H9 (cell line): ENCODE data around the gene DNMT3B. TPM values are rescaled to one million over a fixed set of nuclear protein-coding genes. Genes with fewer than 3 reads are reported as not detected.

ENCODE experiments used
- DNase-seq: peaks from one replicate; pipeline ENCODE4 v3.0.0-alpha.2; 2017
- H2AFZ ChIP-seq: one replicate; pipeline ENCODE4 v1.6.1; 2013; ENCODE audit warnings: mild to moderate bottlenecking, low read length, control low read depth, moderate library complexity
- H2AK5ac ChIP-seq: 2 replicates; pipeline ENCODE4 v1.6.1; 2013; ENCODE audit warnings: low read length, control low read depth, mixed read lengths; ENCODE audit not compliant: insufficient read length
- H2BK120ac ChIP-seq: one replicate; pipeline ENCODE4 v1.6.1; 2013; ENCODE audit warnings: low read depth, mild to moderate bottlenecking, low read length, control low read depth, inconsistent platforms; ENCODE audit not compliant: poor library complexity, severe bottlenecking
- H2BK12ac ChIP-seq: 2 replicates; pipeline ENCODE4 v1.6.1; 2013; ENCODE audit warnings: low read length, control low read depth, mixed read lengths, low read depth; ENCODE audit not compliant: insufficient read length
- H2BK15ac ChIP-seq: 2 replicates; pipeline ENCODE4 v1.6.1; 2013; ENCODE audit warnings: low read depth, low read length, control low read depth
- H2BK20ac ChIP-seq: one replicate; pipeline ENCODE4 v1.6.1; 2013; ENCODE audit warnings: low read depth, mild to moderate bottlenecking, low read length, control low read depth, inconsistent platforms; ENCODE audit not compliant: poor library complexity, severe bottlenecking
- H2BK5ac ChIP-seq: 2 replicates; pipeline ENCODE4 v1.6.1; 2013; ENCODE audit warnings: low read length, control low read depth, mixed read lengths; ENCODE audit not compliant: insufficient read length
- H3K14ac ChIP-seq: 2 replicates; pipeline ENCODE4 v1.6.1; 2013; ENCODE audit warnings: low read length, control low read depth; ENCODE audit not compliant: insufficient read depth
- H3K18ac ChIP-seq: 2 replicates; pipeline ENCODE4 v1.6.1; 2013; ENCODE audit warnings: low read depth, mild to moderate bottlenecking, mixed read lengths, low read length, control low read depth; ENCODE audit not compliant: insufficient read length
- H3K23ac ChIP-seq: 2 replicates; pipeline ENCODE4 v1.6.1; 2013; ENCODE audit warnings: low read length, control low read depth, mixed read lengths, low read depth; ENCODE audit not compliant: insufficient read length
- H3K23me2 ChIP-seq: 2 replicates; pipeline ENCODE4 v1.6.1; 2013; ENCODE audit warnings: low read depth, mild to moderate bottlenecking, mixed read lengths, low read length, control low read depth; ENCODE audit not compliant: insufficient read length, poor library complexity, severe bottlenecking
- H3K27ac ChIP-seq: 2 replicates; pipeline ENCODE4 v1.5.1; 2013; ENCODE audit warnings: low read length, control low read depth, mixed read lengths, low read depth; ENCODE audit not compliant: insufficient read length
- H3K27me3 ChIP-seq: 2 replicates; pipeline ENCODE4 v1.6.1; 2013; ENCODE audit warnings: low read length, control low read depth, inconsistent platforms; ENCODE audit not compliant: insufficient read depth
- H3K4ac ChIP-seq: 2 replicates; pipeline ENCODE4 v1.6.1; 2013; ENCODE audit warnings: low read depth, mild to moderate bottlenecking, control low read depth, inconsistent platforms, low read length, moderate library complexity
- H3K4me1 ChIP-seq: 2 replicates; pipeline ENCODE4 v1.6.1; 2013; ENCODE audit warnings: low read length, control low read depth, inconsistent platforms; ENCODE audit not compliant: insufficient read depth
- H3K4me2 ChIP-seq: 2 replicates; pipeline ENCODE4 v1.6.1; 2013; ENCODE audit warnings: low read length, control low read depth, mixed read lengths; ENCODE audit not compliant: insufficient read length, insufficient read depth
- H3K56ac ChIP-seq: 2 replicates; pipeline ENCODE4 v1.6.1; 2013; ENCODE audit warnings: low read depth, mild to moderate bottlenecking, mixed read lengths, low read length, control low read depth; ENCODE audit not compliant: insufficient read length
- H3K79me1 ChIP-seq: 2 replicates; pipeline ENCODE4 v1.6.1; 2013; ENCODE audit warnings: low read depth, mild to moderate bottlenecking, moderate library complexity, low read length, control low read depth, inconsistent platforms; ENCODE audit not compliant: insufficient read depth, poor library complexity, severe bottlenecking
- H3K79me2 ChIP-seq: 2 replicates; pipeline ENCODE4 v1.6.1; 2013; ENCODE audit warnings: low read length, control low read depth, inconsistent platforms; ENCODE audit not compliant: insufficient read depth
- H3K9ac ChIP-seq: 2 replicates; pipeline ENCODE4 v1.6.1; 2013; ENCODE audit warnings: low read length, control low read depth, mixed read lengths; ENCODE audit not compliant: insufficient read length; ENCODE audit errors: extremely low read depth
- H3K9me3 ChIP-seq: one replicate; pipeline ENCODE4 v1.6.1; 2013; ENCODE audit warnings: low read depth, low read length, inconsistent platforms; ENCODE audit not compliant: control insufficient read depth
- H3T11ph ChIP-seq: one replicate; pipeline ENCODE4 v1.6.1; 2013; ENCODE audit warnings: mild to moderate bottlenecking, low read length, control low read depth, inconsistent platforms
- H4K20me1 ChIP-seq: one replicate; pipeline ENCODE4 v1.6.1; 2013; ENCODE audit not compliant: control insufficient read depth, insufficient read length, insufficient read depth
- H4K5ac ChIP-seq: 2 replicates; pipeline ENCODE4 v1.6.1; 2013; ENCODE audit warnings: low read depth, mild to moderate bottlenecking, mixed read lengths, low read length, control low read depth; ENCODE audit not compliant: insufficient read length
- H4K8ac ChIP-seq: replicated peaks from 2 replicates; pipeline ENCODE4 v1.6.1; 2013; ENCODE audit warnings: low read length, control low read depth, mixed read lengths, low read depth; ENCODE audit not compliant: insufficient read length
- H4K91ac ChIP-seq: 2 replicates; pipeline ENCODE4 v1.6.1; 2013; ENCODE audit warnings: low read depth, mild to moderate bottlenecking, moderate library complexity, mixed read lengths, low read length, control low read depth; ENCODE audit not compliant: insufficient read length
- H3K27ac Mint-ChIP-seq, 3 experiments: 2 replicates in 2 of 3; 3 replicates in 1 of 3; pipeline ENCODE4 v1.8.0; 2020 to 2021; ENCODE audit warnings: mixed read lengths in 3 of 3, mild to moderate bottlenecking in 1 of 3, moderate library complexity in 1 of 3
- H3K27me3 Mint-ChIP-seq: 2 replicates; pipeline ENCODE4 v1.8.0; 2021; ENCODE audit warnings: low read depth, mild to moderate bottlenecking, moderate library complexity, mixed read lengths
- H3K36me3 Mint-ChIP-seq, 3 experiments: 2 replicates in 2 of 3; 3 replicates in 1 of 3; pipeline ENCODE4 v1.8.0; 2020 to 2021; ENCODE audit warnings: low read depth in 3 of 3, mixed read lengths in 3 of 3; ENCODE audit not compliant: insufficient read depth in 1 of 3
- H3K4me1 Mint-ChIP-seq, 2 experiments: 2 replicates each; pipeline ENCODE4 v1.8.0; 2020; ENCODE audit warnings: mixed read lengths in 2 of 2
- H3K4me3 Mint-ChIP-seq, 2 experiments: 2 replicates in 1 of 2; 3 replicates in 1 of 2; pipeline ENCODE4 v1.8.0; 2020 to 2021; ENCODE audit warnings: mild to moderate bottlenecking in 2 of 2, mixed read lengths in 2 of 2, moderate library complexity in 1 of 2
- H3K9me3 Mint-ChIP-seq, 2 experiments: 2 replicates in 1 of 2; 3 replicates in 1 of 2; pipeline ENCODE4 v1.8.0; 2020; ENCODE audit warnings: mild to moderate bottlenecking in 2 of 2, mixed read lengths in 2 of 2, moderate library complexity in 1 of 2
- WGBS: extraction: QIAGEN DNeasy Blood & Tissue Kit; methylation state at CpG from one replicate; pipeline ENCODE4 v1.1.7; 2013; ENCODE audit warnings: missing lambda C conversion rate, low lambda C conversion rate, mixed read lengths; ENCODE audit not compliant: insufficient read length; ENCODE audit errors: extremely low coverage; 5-methylcytosine and 5-hydroxymethylcytosine counted together
- total RNA-seq: library from RNA; stranded (reverse); gene quantifications from 2 replicates; pipeline ENCODE4 v1.2.1, GENCODE V29; 2021
- TF ChIP-seq, protein P1 (sequence below): fragments of 200-600 bp; sonication (generic); conservative IDR thresholded peaks from 3 replicates; pipeline ENCODE4 v1.8.0; 2021; ENCODE audit warnings: antibody characterized with exemption, mild to moderate bottlenecking

The DNMT3B gene
- total RNA-seq, 1 experiment from 2014 or later = 980 TPM

- Histone ChIP-seq H3K79me1 (no peaks in the 10 kb centered on the region), H3K23me2 (no peaks in the 10 kb centered on the region), H4K91ac (no peak overlapping the region), H3K79me2 (0 out of 2 replicates have a peak, but pooled peaks cover 2% of the 10 kb centered on the region), H2AK5ac (no peak overlapping the region), H3K9ac (no peak overlapping the region), H3K4ac (no peak overlapping the region), H3K9me3 (no peaks in the 10 kb centered on the region), H2BK5ac (no peak overlapping the region), H3K14ac (no peak overlapping the region), H3K4me1 (no peaks in the 10 kb centered on the region), H2BK20ac (no peak overlapping the region), H3K4me2 (no peak overlapping the region), H3T11ph (no peak overlapping the region), H3K23ac (no peak overlapping the region), H3K27me3 (no peaks in the 10 kb centered on the region), H3K18ac (no peak overlapping the region), H2AFZ (no peak overlapping the region), H3K27ac (no peak overlapping the region), H4K20me1 (no peaks in the 10 kb centered on the region), H4K5ac (no peak overlapping the region), H4K8ac (no peak overlapping the region), H2BK12ac (no peak overlapping the region), H2BK120ac (no peak overlapping the region), H3K56ac (no peak overlapping the region), H2BK15ac (no peak overlapping the region)
- no CpG with 5 or more reads among the region's 9 CpGs for WGBS
- H3K4me3 Mint-ChIP-seq = no peak overlapping the region
- H3K4me1 Mint-ChIP-seq = 0 out of 4 replicates have a peak, but pooled peaks cover 2% of the 10 kb centered on the region in 2 experiments
- H3K36me3 Mint-ChIP-seq = peaks cover 52 to 85% (median 72%) of the 10 kb centered on the region in 3 experiments; a peak in 6 of 7 replicates
- TF ChIP-seq, protein P1, sequence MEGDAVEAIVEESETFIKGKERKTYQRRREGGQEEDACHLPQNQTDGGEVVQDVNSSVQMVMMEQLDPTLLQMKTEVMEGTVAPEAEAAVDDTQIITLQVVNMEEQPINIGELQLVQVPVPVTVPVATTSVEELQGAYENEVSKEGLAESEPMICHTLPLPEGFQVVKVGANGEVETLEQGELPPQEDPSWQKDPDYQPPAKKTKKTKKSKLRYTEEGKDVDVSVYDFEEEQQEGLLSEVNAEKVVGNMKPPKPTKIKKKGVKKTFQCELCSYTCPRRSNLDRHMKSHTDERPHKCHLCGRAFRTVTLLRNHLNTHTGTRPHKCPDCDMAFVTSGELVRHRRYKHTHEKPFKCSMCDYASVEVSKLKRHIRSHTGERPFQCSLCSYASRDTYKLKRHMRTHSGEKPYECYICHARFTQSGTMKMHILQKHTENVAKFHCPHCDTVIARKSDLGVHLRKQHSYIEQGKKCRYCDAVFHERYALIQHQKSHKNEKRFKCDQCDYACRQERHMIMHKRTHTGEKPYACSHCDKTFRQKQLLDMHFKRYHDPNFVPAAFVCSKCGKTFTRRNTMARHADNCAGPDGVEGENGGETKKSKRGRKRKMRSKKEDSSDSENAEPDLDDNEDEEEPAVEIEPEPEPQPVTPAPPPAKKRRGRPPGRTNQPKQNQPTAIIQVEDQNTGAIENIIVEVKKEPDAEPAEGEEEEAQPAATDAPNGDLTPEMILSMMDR = no peak
- no peak overlapping the region; a peak in 1 of 7 replicates for H3K27ac Mint-ChIP-seq
- no peak for DNase-seq
- H3K27me3 Mint-ChIP-seq = no peaks in the 10 kb centered on the region
- no peaks in the 10 kb centered on the region for H3K9me3 Mint-ChIP-seq
Measured at GRCh38 chr20:32841174-32841573, 79.0 kb downstream of the DNMT3B start.
